GM21515 (cell line): ENCODE results near the gene ERGIC3.

Experiments used
- ATAC-seq: cut with Tn5 transposase; IDR thresholded peaks from one replicate; pipeline ENCODE4 v1.9.1; 2021; ENCODE audit not compliant: unreplicated experiment

ERGIC3 gene

DNA sequence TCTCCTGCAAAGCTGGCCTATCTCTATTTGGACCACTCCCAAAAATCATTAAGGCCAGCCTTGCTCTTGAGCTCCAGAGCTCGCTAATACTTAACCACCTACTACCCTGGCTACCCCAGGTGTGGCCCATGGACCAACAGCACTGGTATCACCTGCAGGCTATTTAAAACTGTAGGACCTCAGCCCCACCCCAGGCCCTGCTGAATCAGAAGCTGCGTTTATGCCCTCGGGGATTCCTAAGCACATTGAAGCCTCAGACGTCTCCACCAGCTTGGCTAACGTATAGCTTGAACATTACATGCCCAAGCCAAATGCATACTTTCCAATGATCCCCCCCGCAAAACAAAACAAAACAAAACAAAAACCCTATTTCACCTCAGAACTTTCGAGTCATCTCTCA is 54.0 kb downstream of the ERGIC3 start:
- no peak for ATAC-seq

DNA sequence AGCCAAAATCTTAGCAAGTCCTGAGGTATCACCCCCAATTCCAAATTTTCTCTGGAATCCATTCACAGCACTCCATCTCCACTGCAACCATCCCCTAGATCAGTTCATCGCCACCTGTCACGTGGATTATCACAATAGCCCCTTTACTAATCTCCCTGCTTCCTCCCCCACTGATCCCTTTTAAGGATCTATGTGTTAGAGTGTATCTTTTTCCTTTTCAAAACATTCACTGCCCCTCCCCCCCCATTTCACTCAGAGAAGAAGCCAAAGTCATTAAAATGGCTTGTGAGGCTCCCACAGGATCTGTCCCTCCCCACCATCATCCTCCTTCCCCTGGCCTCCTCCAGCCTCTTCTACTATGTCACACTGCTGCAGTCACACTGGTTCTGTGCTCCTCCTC is 55.3 kb downstream of the ERGIC3 start:
- ATAC-seq: no peak

DNA sequence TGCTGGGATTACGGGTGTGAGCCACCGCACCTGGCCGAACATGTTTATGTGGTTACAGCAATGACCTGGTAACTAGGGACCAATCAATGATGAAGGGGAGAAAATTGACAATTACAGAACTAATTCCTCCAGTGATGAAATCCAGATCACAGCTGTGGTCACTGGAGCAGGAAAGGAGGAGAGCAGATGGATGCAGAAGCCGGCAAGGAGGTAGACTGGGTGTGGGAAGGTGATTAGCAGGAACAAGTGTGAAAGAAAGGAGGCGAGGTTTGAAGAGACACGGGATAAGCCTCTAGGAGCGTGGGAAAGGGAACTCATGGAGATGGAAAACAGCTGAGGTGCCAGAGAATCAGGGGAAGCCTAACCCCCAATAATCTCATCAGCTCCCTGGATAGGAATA is 56.6 kb downstream of the ERGIC3 start:
- ATAC-seq: no peak

DNA sequence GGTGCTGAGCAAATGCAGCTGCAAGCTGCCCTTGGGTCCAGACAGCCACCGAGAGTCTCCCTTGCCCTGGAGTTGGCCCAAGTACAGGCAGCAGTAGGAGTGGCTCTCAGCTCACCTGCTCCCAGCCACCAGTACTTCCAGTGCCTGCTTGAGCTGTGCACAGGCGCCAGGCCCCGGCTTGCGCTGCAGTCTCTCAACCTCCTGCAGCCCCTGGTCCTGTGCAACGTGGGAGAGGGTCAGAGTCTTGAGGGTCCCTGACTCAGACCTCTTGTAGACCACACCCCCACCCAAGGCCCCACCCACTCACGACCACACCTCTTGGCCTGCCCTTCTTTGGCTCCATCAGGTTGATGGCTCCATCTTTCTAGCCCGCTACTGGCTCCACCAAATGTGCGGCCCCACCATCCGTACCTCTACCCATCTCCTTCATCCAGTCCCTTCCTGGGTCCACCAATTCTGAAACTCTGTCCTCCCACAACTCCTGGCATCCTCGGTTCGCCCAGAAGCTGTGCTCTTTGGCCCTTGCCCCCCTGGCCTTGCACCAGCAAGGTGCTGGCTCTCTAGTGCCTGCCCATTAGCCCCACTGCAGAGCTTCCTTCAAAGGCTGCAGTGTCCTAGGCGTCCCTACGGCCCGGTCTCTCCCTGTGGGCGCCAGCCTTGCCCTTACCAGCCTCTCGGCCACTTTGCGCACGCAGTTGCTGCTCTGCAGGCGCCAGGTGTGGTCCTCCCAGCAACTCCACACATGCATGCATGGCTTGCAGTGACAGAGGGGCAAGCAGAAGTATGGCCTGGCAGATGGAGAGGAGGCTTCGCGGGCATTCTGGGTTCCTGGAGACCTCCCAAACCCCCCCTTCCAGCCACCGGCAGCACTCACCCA is 57.3 kb downstream of the ERGIC3 start:
- no peak for ATAC-seq

DNA sequence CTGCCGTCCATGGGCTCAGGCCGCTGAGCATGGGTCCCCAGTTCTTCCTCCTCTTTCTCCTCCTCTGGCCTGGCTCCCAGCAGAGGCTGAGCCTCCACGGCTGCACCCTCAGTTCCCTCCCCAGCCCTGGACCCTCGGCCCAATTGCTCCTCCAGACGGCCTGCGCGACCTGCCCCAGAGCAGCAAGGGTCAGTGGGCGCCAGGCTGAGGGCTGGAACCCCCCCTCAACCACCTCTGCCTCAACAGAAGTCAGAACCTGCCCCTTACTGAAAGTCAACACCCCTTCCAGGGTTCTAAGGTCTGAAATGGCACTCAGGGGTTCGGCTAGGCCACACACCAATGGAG is 57.9 kb downstream of the ERGIC3 start:
- no peak for ATAC-seq

DNA sequence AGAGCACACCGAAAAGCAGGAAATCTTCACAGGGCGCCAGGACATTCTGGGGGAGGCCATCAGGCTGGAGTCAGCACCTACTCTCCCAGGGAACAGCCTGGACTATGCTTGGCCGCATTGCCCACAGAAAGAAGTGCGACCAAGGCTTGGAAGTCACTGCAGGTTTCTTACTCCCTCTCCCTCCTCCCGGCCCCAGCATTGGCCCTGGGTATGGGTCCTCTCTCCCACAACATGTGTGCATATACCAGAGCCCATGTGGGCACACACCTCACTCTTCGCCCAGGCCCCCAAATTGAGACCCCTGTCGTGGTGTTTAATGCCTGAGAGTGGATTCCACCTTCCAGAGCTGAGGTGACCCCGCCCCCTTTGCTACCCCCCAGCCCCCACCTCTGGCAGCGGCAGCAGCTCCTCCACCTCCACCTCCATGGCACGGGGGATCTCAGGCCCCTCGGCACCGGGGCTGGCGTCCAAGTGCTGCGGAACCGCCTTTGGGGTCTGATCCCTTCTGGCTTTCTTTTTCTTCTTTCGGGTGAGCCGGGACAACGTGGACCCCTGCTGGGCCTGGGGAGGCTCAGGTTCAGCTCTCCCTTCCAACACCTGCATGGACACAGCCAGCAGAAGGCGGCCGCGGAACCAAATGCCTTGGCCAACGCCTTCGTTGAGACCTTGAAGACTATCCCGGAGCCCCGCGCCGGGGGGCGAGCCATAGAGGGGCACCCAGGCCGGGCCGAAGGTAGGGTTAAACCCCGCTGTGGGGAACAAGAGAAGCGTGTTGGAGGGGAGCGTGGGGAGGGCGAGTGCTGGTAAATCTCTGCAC is 58.5 kb downstream of the ERGIC3 start:
- no peak for ATAC-seq

DNA sequence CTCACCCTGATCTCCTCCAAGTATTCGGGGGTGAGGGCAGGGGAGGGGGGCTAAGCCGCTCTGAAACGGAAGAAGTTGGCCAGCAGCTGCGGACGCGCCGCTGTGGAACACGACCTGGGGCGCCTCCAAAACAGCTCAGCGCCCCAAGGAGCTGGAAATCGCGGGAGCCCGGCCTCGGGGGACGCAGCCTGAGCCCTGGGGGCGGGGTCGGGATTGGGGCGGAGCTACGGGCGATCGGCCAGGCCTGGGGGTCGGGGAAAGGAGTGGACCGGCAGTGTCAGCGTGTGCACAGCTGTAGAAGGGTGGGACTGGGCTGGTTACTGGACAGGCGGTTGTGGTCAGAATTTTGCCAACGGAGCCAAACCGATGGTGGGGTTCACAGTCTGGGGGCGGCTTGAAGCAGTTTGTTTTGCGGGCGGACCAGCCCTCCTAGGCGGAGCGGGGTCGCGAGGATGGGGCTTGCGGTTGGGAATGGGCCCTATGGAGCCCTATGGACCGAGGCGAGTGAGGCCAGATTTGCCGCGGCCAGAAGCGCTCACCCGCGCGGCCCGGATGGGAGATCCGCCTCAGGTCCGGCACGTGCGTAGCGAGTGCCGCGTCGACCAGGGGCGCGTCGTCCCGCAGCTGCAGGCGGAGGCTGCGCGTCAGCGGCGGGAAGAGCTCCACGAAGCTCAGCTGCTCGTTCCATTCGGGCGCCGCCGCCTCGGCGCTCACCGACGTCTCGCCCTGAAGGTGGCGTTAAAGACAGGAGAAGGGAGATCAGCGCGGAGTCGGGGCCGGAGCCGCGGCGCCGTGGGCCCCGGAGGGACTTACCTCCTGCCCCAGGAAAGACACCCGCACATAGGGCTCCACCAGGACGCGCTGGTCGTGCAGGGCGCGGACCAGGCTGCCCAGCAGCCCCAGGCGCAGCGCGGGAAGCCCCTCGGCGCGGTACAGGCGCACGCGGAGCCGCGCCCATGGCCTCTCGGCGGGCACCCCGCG is 59.4 kb downstream of the ERGIC3 start:
- no peak for ATAC-seq

DNA sequence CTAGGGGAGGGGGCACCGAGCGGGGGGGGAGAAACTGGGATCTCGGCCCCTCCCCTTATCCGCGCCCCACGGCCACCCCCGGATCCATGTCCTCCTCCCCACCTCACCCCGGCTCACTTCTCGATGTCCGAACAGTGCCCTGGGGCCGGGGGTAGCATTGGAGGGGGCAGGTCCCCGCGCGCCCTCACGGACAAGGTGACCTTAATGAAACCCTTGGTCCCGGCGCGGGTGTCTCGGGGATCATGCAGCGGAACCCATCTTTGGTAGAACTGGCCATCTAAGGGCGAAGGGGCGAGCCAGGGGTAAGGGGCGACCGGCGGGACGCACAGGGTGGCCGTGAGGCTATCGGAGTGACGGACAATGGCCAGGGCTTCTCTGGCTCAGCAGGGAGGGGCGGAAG is 60.1 kb downstream of the ERGIC3 start:
- no peak for ATAC-seq

DNA sequence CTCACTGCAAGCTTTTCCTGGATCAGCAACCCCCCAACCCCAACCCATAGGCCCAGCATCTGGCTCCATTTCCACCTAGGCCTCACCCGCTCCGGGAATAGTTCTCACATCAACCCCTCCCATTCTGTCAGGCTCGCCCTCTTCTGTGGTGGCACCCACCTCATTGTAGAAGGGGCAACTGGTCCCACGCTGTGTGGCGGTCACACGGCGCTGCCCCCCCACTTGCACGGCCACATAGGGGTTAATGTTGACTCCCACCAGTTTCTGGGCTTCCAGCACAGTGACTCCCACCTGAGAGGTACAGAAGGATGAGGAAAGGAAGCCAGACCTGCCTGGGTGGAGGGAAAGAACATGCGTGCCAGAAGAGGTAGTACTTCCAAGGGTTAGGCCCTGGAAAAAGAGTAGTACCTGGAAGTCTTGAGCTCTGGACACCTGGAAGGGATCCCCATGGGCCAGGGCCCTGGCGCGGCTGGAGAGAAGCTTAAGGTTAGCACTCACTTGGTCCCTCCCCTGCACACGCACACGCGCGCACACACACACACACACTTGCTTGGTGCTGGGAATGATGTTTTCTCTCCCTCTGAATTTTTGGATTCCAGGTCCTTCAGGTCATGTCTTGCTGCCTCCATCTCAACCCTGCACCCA is 61.1 kb downstream of the ERGIC3 start:
- ATAC-seq: no peak

DNA sequence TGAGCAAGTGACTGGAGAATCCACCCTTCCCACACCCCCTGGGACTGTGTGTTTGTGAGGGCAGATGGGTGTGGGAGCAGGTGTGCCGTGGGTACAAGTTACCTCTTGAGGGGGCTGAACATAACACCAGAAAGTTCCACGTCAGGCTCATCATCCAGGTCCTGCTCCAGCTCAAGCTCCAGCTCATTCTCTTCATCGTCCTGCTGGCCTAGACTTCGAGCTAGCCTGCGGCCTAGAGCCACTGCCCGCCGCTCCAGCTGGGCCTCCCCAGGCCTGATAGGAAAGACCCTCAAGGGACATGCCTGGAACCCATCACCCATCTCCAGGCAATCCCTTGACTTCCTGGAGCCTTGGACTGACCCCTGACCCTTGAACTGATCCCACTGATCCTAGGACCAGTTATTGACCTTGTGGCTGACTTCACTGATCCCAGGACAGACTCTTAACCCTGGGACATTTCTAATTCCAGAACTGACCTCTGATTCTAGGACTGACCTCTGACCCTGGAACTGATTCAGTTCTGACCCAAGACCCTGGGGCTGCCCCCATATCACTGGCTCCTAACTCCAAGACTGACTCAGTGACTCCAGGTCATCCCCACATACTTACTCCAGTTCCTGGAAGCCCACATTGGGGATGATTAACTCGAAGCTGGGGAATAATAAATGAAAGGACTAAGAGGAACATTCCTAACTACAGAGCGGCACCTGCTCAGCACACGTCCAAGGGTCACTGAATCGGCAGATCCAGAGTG is 62.0 kb downstream of the ERGIC3 start:
- no peak for ATAC-seq

DNA sequence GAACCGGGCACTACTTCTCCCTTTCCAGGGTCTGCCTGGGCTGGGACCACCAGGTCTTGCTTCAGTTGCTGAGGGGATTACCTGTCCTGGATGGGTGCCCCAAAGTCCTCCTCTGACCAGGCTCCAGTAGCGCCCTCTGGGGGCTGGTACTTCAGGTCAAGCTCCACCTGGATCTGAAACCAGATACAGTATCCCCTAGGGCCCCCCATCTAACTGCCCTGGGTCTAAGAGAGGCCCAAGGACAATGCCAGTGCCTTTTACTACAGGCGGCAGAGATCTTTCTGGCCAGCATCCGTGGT is 62.5 kb downstream of the ERGIC3 start:
- no peak for ATAC-seq

DNA sequence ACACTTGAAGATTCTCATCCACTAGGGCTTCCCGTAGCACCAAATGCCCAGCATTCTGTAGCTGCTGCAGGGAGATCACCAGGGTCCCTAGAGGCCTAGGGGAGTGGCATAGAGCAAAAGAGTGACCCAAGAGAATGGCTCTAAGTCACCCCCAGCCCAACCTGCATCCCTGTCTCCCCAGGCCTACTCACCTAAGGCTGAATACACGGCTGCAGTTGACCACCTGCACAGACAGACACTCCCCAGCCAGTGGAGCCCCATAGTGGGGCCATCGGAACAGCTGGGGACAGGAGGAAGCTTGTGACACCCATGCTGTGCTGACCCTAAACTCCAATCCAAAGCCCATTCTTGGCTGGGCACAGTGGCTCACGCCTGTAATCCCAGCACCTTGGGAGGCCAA is 64.2 kb downstream of the ERGIC3 start:
- no peak for ATAC-seq
